ENCODE results near the gene CTNNA3. TPM values are rescaled to one million over a fixed set of nuclear protein-coding genes. Genes with fewer than 3 reads are reported as not detected.

Gene CTNNA3
- total and polyA plus RNA-seq, 7 donors: under 0.01 to 4.6 (median 2.4) TPM; not detected in 1

DNA sequence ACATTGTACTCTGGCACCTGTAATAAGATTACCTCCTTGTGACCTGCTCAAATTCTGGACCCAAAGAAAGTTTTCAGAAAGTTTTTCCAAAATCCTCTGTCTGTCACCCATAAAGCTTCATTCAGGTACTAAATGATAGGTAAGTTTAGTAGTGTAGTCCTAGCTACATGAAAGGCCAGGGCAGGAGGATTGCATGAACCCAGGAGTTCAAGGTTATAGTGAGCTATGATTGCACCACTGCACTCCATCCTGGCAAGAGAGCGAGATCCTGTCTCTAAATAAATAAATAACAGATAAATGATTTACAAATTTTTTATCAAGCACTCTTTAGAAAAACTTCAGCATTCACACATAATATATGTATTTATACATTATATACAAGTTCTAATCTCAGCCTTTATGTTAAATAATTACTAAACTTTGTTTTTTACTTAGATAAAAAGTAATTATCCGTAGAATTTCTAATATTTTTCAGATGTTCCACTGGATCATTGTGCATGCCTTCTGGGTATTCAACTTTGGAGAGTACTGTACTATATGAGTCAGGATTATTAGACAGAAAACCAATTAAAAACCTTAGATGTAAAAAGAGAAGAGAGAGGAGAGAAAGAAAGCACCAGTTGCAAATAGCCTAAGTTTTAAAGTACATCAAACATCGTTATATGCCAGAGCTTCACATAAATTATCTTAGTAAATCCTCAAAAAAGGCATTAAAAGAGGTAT is 407.1 kb downstream of the CTNNA3 start:
- Histone ChIP-seq H3K9me3 (no peaks in the 10 kb centered on the region), H3K36me3 (no peaks in the 10 kb centered on the region), H3K4me3 (no peak overlapping the region), H3K27ac (no peak overlapping the region), H3K27me3 (no peaks in the 10 kb centered on the region), H3K4me1 (no peaks in the 10 kb centered on the region)
- DNase-seq: no peak
- WGBS, 2 donors: 68 to 90% methylated on average over 3 of the region's 3 CpGs
- intact Hi-C loops (cut with DNase I): no loop called here
- TF ChIP-seq EP300 (IDR thresholded peaks at IDR 0.05) (no peak), POLR2AphosphoS5 (IDR thresholded peaks at IDR 0.05) (no peak), POLR2A (IDR thresholded peaks at IDR 0.05) (no peak)
- TF ChIP-seq, protein P1, sequence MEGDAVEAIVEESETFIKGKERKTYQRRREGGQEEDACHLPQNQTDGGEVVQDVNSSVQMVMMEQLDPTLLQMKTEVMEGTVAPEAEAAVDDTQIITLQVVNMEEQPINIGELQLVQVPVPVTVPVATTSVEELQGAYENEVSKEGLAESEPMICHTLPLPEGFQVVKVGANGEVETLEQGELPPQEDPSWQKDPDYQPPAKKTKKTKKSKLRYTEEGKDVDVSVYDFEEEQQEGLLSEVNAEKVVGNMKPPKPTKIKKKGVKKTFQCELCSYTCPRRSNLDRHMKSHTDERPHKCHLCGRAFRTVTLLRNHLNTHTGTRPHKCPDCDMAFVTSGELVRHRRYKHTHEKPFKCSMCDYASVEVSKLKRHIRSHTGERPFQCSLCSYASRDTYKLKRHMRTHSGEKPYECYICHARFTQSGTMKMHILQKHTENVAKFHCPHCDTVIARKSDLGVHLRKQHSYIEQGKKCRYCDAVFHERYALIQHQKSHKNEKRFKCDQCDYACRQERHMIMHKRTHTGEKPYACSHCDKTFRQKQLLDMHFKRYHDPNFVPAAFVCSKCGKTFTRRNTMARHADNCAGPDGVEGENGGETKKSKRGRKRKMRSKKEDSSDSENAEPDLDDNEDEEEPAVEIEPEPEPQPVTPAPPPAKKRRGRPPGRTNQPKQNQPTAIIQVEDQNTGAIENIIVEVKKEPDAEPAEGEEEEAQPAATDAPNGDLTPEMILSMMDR (IDR thresholded peaks at IDR 0.05): no peak

DNA sequence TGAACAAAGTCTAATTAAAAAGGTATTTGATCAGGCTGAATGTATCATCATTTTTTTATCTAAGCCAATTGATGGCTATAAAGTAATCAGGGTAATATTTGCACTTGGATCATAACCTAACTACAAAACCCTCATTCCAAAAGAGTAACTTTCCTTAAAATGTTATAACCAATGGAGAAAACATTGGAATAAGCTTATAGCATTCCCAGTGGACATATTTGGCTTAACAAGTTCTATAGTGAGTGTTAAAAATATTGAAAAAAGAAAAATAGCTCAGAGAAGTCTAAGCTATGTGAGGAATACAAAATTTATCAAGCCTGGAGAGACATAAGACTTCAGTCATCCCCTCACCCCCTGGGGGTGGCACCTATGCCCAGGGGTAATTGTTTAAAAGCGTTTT is 411.4 kb downstream of the CTNNA3 start:
- Histone ChIP-seq H3K36me3 (no peaks in the 10 kb centered on the region), H3K4me3 (no peak overlapping the region), H3K27ac (no peak overlapping the region), H3K4me1 (no peaks in the 10 kb centered on the region), H3K27me3 (no peaks in the 10 kb centered on the region), H3K9me3 (no peaks in the 10 kb centered on the region)
- WGBS, 2 donors: 60 to 67% methylated on average over 1 of the region's 1 CpG
- TF ChIP-seq, protein P1 (IDR thresholded peaks at IDR 0.05): no peak
- no peak for TF ChIP-seq POLR2AphosphoS5 (IDR thresholded peaks at IDR 0.05)
- no peak for TF ChIP-seq POLR2A (IDR thresholded peaks at IDR 0.05)
- TF ChIP-seq EP300 (IDR thresholded peaks at IDR 0.05): no peak
- no peak for DNase-seq
- intact Hi-C loops (cut with DNase I): no loop called here

DNA sequence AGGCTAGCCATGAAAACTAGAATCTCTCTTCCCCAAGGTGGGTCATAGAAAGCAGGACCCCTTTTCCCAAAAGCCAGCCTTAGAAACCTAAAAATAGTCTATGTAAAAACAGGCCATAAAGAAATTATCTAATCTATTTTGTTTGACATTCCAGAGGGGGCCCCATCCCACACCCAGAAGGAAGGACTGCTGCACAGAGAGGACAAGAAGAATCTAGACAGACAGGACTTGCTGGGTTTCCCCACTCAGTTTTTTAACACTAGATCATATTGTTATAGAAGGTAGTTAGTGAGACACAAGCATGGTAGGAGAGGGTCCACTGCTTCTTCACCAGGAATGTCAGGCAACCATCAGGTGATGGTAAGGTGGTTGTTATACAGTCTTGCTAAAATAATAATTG is 413.1 kb downstream of the CTNNA3 start:
- Histone ChIP-seq H3K36me3 (no peaks in the 10 kb centered on the region), H3K4me1 (no peaks in the 10 kb centered on the region), H3K9me3 (no peaks in the 10 kb centered on the region), H3K27ac (no peak overlapping the region), H3K4me3 (no peak overlapping the region), H3K27me3 (no peaks in the 10 kb centered on the region)
- no peak for DNase-seq
- intact Hi-C loops (cut with DNase I): no loop called here
- TF ChIP-seq, protein P1 (IDR thresholded peaks at IDR 0.05): no peak
- TF ChIP-seq POLR2AphosphoS5 (IDR thresholded peaks at IDR 0.05) (no peak), EP300 (IDR thresholded peaks at IDR 0.05) (no peak), POLR2A (IDR thresholded peaks at IDR 0.05) (no peak)

DNA sequence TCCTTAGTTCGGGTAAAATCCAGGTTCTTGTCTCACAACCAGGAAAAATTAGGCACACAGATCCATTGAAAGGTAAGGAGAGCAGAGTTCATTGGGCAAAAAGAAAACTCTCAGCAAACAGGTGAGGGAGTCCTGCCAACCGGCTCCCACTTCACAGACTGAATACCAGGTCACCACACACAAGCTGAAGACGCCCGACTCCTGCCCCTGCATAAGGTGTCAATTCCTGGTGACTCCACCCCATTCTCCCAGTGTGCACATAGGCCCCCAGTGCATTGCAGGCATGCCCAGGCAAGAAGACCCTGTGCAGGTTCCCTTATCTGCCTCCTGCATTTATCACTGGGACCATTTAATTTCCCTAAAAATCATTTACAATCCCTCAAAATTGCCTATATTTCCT is 415.6 kb downstream of the CTNNA3 start:
- Histone ChIP-seq H3K27me3 (no peaks in the 10 kb centered on the region), H3K4me3 (no peak overlapping the region), H3K9me3 (no peaks in the 10 kb centered on the region), H3K36me3 (no peaks in the 10 kb centered on the region), H3K27ac (no peak overlapping the region), H3K4me1 (no peaks in the 10 kb centered on the region)
- WGBS, 2 donors: 90 to 91% methylated on average over 4 of the region's 4 CpGs
- DNase-seq: no peak
- no peak for TF ChIP-seq POLR2AphosphoS5 (IDR thresholded peaks at IDR 0.05)
- no peak for TF ChIP-seq EP300 (IDR thresholded peaks at IDR 0.05)
- TF ChIP-seq POLR2A (IDR thresholded peaks at IDR 0.05): no peak
- TF ChIP-seq, protein P1 (IDR thresholded peaks at IDR 0.05): no peak
- intact Hi-C loops (cut with DNase I): no loop called here

DNA sequence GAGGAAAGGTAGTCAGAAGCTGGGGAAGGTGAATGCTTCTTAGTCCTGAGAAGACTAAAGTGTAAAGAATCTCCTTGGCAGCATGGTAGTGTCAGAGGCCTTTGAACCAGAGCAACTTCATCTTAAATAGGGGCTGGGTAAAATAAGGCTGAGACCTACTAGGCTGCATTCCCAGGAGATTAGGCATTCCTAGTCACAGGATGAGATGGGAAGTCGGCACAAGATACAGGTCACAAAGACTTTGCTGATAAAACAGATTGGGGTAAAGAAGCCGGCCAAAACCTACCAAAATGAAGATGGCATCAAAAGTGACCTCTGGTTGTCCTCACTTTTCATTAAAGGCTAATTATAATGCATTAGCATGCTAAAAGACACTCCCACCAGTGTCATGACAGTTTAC is 418.6 kb downstream of the CTNNA3 start:
- intact Hi-C loops (cut with DNase I): no loop called here
- Histone ChIP-seq H3K36me3 (no peaks in the 10 kb centered on the region), H3K27me3 (no peaks in the 10 kb centered on the region), H3K4me1 (no peaks in the 10 kb centered on the region), H3K27ac (no peak overlapping the region), H3K4me3 (no peak overlapping the region), H3K9me3 (no peaks in the 10 kb centered on the region)
- 91 to 94% methylated on average over 2 of the region's 2 CpGs for WGBS, 2 donors
- TF ChIP-seq EP300 (IDR thresholded peaks at IDR 0.05) (no peak), POLR2AphosphoS5 (IDR thresholded peaks at IDR 0.05) (no peak), POLR2A (IDR thresholded peaks at IDR 0.05) (no peak)
- DNase-seq: no peak
